Stimulated activated memory B cell treated with anti-CD40 and anti-IgM and Interleukin-4, amounts not matched to agents 10 μg/mL and 1 μg/mL and 100 μg/mL, for 72 hours (primary cell): Measurements from ENCODE around the gene BANF2.
"Not testable (repeated sequence)": the region's sequence is repeated elsewhere in the genome, so short reads cannot be mapped to it uniquely, and the experiment has no call there.

Source experiments
- ATAC-seq: fragments of 150-1000 bp; cut with Tn5 transposase; 2 replicates; pipeline ENCODE4 v1.10.0; 2021
- H3K27ac Mint-ChIP-seq: one replicate; pipeline ENCODE4 v1.8.0; 2022; ENCODE audit warnings: mild to moderate bottlenecking, mixed read lengths
- H3K27me3 Mint-ChIP-seq: one replicate; pipeline ENCODE4 v1.8.0; 2022; ENCODE audit warnings: mixed read lengths
- H3K36me3 Mint-ChIP-seq: one replicate; pipeline ENCODE4 v1.8.0; 2022; ENCODE audit warnings: mixed read lengths
- H3K4me1 Mint-ChIP-seq: one replicate; pipeline ENCODE4 v1.8.0; 2022; ENCODE audit warnings: mixed read lengths
- H3K4me3 Mint-ChIP-seq: one replicate; pipeline ENCODE4 v1.8.0; 2022; ENCODE audit warnings: mild to moderate bottlenecking, moderate library complexity, mixed read lengths
- H3K9me3 Mint-ChIP-seq: one replicate; pipeline ENCODE4 v1.8.0; 2022; ENCODE audit warnings: mixed read lengths

The BANF2 gene

GRCh38 chr20:17699931-17700351, at the start of gene BANF2:
BANF2 (plus strand) TSS chr20:17699966; CDS start chr20:17725026, 25,060 bp downstream.
- Mint-ChIP-seq H3K27me3 (no peaks in the 10 kb centered on the region), H3K27ac (no peak within 1 kb of the TSS), H3K9me3 (peaks cover 6% of the 10 kb centered on the region), H3K36me3 (no peaks in the 10 kb centered on the region), H3K4me1 (no peaks in the 10 kb centered on the region), H3K4me3 (no peak within 1 kb of the TSS)
- ATAC-seq, result no peak

GRCh38 chr20:17650301-17651128, 49.3 kb upstream of the BANF2 start:
- Mint-ChIP-seq H3K4me3 (no peak overlapping the region), H3K27ac (no peak overlapping the region), H3K9me3 (no peaks in the 10 kb centered on the region), H3K36me3 (no peaks in the 10 kb centered on the region), H3K27me3 (no peaks in the 10 kb centered on the region), H3K4me1 (peaks cover 13% of the 10 kb centered on the region)
- no peak for ATAC-seq

- H3K4me3 Mint-ChIP-seq, result no peak overlapping the region
- no peak overlapping the region for H3K27ac Mint-ChIP-seq
- H3K27me3 Mint-ChIP-seq, result no peaks in the 10 kb centered on the region
- H3K36me3 Mint-ChIP-seq, result peaks cover 2% of the 10 kb centered on the region
- H3K9me3 Mint-ChIP-seq, result no peaks in the 10 kb centered on the region
- peaks cover 13% of the 10 kb centered on the region for H3K4me1 Mint-ChIP-seq
- ATAC-seq, result no peak
Observed at GRCh38 chr20:17651129-17651759, 48.5 kb upstream of the BANF2 start.

- H3K4me1 Mint-ChIP-seq, result peaks cover 13% of the 10 kb centered on the region
- no peaks in the 10 kb centered on the region for H3K27me3 Mint-ChIP-seq
- no peak overlapping the region for H3K4me3 Mint-ChIP-seq
- H3K27ac Mint-ChIP-seq, result no peak overlapping the region
- peaks cover 8% of the 10 kb centered on the region for H3K36me3 Mint-ChIP-seq
- ATAC-seq, result no peak
- H3K9me3 Mint-ChIP-seq, result no peaks in the 10 kb centered on the region
Observed at GRCh38 chr20:17651760-17652388, 47.9 kb upstream of the BANF2 start.

- H3K4me1 Mint-ChIP-seq, result peaks cover 13% of the 10 kb centered on the region
- H3K27me3 Mint-ChIP-seq, result no peaks in the 10 kb centered on the region
- no peak for ATAC-seq
- no peak overlapping the region for H3K4me3 Mint-ChIP-seq
- H3K27ac Mint-ChIP-seq, result no peak overlapping the region
- H3K36me3 Mint-ChIP-seq, result peaks cover 13% of the 10 kb centered on the region
- no peaks in the 10 kb centered on the region for H3K9me3 Mint-ChIP-seq
Observed at GRCh38 chr20:17652411-17652810, 47.4 kb upstream of the BANF2 start.

GRCh38 chr20:17653835-17654648, 45.7 kb upstream of the BANF2 start:
- no peak overlapping the region for H3K27ac Mint-ChIP-seq
- peaks cover 4% of the 10 kb centered on the region for H3K9me3 Mint-ChIP-seq
- H3K36me3 Mint-ChIP-seq, result peaks cover 29% of the 10 kb centered on the region
- peaks cover 3% of the 10 kb centered on the region for H3K4me1 Mint-ChIP-seq
- no peaks in the 10 kb centered on the region for H3K27me3 Mint-ChIP-seq
- ATAC-seq, result no peak
- no peak overlapping the region for H3K4me3 Mint-ChIP-seq

- H3K9me3 Mint-ChIP-seq, result peaks cover 4% of the 10 kb centered on the region
- H3K27ac Mint-ChIP-seq, result no peak overlapping the region
- H3K36me3 Mint-ChIP-seq, result peaks cover 33% of the 10 kb centered on the region
- H3K4me1 Mint-ChIP-seq, result peaks cover 3% of the 10 kb centered on the region
- no peak for ATAC-seq
- H3K27me3 Mint-ChIP-seq, result no peaks in the 10 kb centered on the region
- H3K4me3 Mint-ChIP-seq, result no peak overlapping the region
Observed at GRCh38 chr20:17654649-17655285, 45.0 kb upstream of the BANF2 start.

GRCh38 chr20:17655286-17655651, 44.5 kb upstream of the BANF2 start:
- peaks cover 8% of the 10 kb centered on the region for H3K4me1 Mint-ChIP-seq
- H3K36me3 Mint-ChIP-seq, result peaks cover 38% of the 10 kb centered on the region
- H3K4me3 Mint-ChIP-seq, result no peak overlapping the region
- peaks cover 4% of the 10 kb centered on the region for H3K9me3 Mint-ChIP-seq
- no peak overlapping the region for H3K27ac Mint-ChIP-seq
- no peak for ATAC-seq
- no peaks in the 10 kb centered on the region for H3K27me3 Mint-ChIP-seq

- Mint-ChIP-seq H3K36me3 (peaks cover 43% of the 10 kb centered on the region), H3K4me3 (no peak overlapping the region), H3K4me1 (peaks cover 13% of the 10 kb centered on the region), H3K9me3 (peaks cover 4% of the 10 kb centered on the region), H3K27ac (no peak overlapping the region), H3K27me3 (no peaks in the 10 kb centered on the region)
- no peak for ATAC-seq
Observed at GRCh38 chr20:17655865-17656479, 43.8 kb upstream of the BANF2 start.

- Mint-ChIP-seq H3K4me1 (peaks cover 22% of the 10 kb centered on the region), H3K27me3 (no peaks in the 10 kb centered on the region), H3K4me3 (no peak overlapping the region), H3K36me3 (peaks cover 43% of the 10 kb centered on the region), H3K9me3 (peaks cover 4% of the 10 kb centered on the region), H3K27ac (no peak overlapping the region)
- no peak for ATAC-seq
Observed at GRCh38 chr20:17657079-17657825, 42.5 kb upstream of the BANF2 start.

GRCh38 chr20:17657898-17658647, 41.7 kb upstream of the BANF2 start:
- Mint-ChIP-seq H3K4me3 (no peak overlapping the region), H3K4me1 (peaks cover 26% of the 10 kb centered on the region), H3K27ac (no peak overlapping the region), H3K9me3 (peaks cover 4% of the 10 kb centered on the region), H3K27me3 (no peaks in the 10 kb centered on the region), H3K36me3 (peaks cover 43% of the 10 kb centered on the region)
- no peak for ATAC-seq

- ATAC-seq, result no peak
- H3K27ac Mint-ChIP-seq, result no peak overlapping the region
- no peaks in the 10 kb centered on the region for H3K27me3 Mint-ChIP-seq
- H3K9me3 Mint-ChIP-seq, result peaks cover 4% of the 10 kb centered on the region
- H3K36me3 Mint-ChIP-seq, result peaks cover 43% of the 10 kb centered on the region
- peaks cover 28% of the 10 kb centered on the region for H3K4me1 Mint-ChIP-seq
- no peak overlapping the region for H3K4me3 Mint-ChIP-seq
Observed at GRCh38 chr20:17658648-17658993, 41.1 kb upstream of the BANF2 start.

GRCh38 chr20:17659344-17659743, 40.4 kb upstream of the BANF2 start:
- ATAC-seq, H3K27me3 Mint-ChIP-seq, H3K9me3 Mint-ChIP-seq, H3K4me3 Mint-ChIP-seq, H3K27ac Mint-ChIP-seq: not testable (repeated sequence)
- Mint-ChIP-seq H3K4me1 (peaks cover 35% of the 10 kb centered on the region), H3K36me3 (peaks cover 43% of the 10 kb centered on the region)
